ENCODE results near the gene IRX1.

DNA sequence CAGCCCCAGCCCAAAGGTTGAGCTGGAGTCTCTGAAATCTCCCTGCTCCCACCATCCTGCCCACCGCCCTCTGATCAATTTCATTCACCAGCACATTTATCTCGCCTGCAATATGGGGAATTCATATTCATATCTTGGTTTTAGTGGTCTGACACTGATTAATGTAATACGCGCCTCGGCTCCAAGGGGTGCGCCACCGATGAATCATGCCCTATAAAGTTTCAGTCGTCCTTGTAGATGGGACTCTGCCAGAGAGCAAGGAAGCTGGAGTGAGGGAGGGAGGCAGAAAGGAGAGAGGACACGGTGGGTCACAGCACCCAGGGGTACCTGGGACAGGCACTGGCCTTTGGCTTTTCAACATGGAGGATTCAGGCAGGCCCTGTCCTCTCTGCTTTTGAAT lies 8.9 kb downstream of the IRX1 start:
- no peak for TF ChIP-seq RNF2 (IDR thresholded peaks at IDR 0.05; ENCODE audit: borderline replicate concordance, low read depth, low read length, missing control alignments, poor library complexity, severe bottlenecking)
- TF ChIP-seq GABPA (IDR thresholded peaks at IDR 0.05; ENCODE audit: borderline replicate concordance, insufficient read depth, low read length): no peak
- no peak for TF ChIP-seq HDAC2 (IDR thresholded peaks at IDR 0.05; ENCODE audit: borderline replicate concordance in 1 of 2, low read depth in 2 of 2, low read length in 2 of 2)
- no peak for TF ChIP-seq POLR2A (IDR thresholded peaks at IDR 0.05; ENCODE audit: control extremely low read depth in 1 of 2, low read depth in 2 of 2, low read length in 2 of 2)
- TF ChIP-seq, protein P1, sequence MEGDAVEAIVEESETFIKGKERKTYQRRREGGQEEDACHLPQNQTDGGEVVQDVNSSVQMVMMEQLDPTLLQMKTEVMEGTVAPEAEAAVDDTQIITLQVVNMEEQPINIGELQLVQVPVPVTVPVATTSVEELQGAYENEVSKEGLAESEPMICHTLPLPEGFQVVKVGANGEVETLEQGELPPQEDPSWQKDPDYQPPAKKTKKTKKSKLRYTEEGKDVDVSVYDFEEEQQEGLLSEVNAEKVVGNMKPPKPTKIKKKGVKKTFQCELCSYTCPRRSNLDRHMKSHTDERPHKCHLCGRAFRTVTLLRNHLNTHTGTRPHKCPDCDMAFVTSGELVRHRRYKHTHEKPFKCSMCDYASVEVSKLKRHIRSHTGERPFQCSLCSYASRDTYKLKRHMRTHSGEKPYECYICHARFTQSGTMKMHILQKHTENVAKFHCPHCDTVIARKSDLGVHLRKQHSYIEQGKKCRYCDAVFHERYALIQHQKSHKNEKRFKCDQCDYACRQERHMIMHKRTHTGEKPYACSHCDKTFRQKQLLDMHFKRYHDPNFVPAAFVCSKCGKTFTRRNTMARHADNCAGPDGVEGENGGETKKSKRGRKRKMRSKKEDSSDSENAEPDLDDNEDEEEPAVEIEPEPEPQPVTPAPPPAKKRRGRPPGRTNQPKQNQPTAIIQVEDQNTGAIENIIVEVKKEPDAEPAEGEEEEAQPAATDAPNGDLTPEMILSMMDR (IDR thresholded peaks at IDR 0.05; ENCODE audit: control extremely low read depth in 1 of 3, insufficient read depth in 1 of 3, low read depth in 1 of 3, low read length in 3 of 3): no peak
- TF ChIP-seq SIX5 (IDR thresholded peaks at IDR 0.05; ENCODE audit: low read depth, low read length): no peak
- TF ChIP-seq CBX5 (IDR thresholded peaks at IDR 0.05; ENCODE audit: low read depth, low read length): no peak
- no peak for TF ChIP-seq CHD1 (IDR thresholded peaks at IDR 0.05; ENCODE audit: low read depth, low read length)
- TF ChIP-seq EZH2 (IDR thresholded peaks at IDR 0.05; ENCODE audit: low read depth, low read length, severe bottlenecking): no peak
- no peak for TF ChIP-seq POLR2AphosphoS5 (IDR thresholded peaks at IDR 0.05; ENCODE audit: low read depth, low read length)
